SK-N-SH (cell line): ENCODE measurements around the gene MAN2B1. TPM values are rescaled to one million over a fixed set of nuclear protein-coding genes. Genes with fewer than 3 reads are reported as not detected.
A peak's percentile ranks its signal among the peaks of the same experiment; 100 is the strongest.
"Not testable (repeated sequence)": the region's sequence is repeated elsewhere in the genome, so short reads cannot be mapped to it uniquely, and the experiment has no call there.

Source experiments
- CTCF ChIA-PET: fragments of 300-600, 350-600 bp; formaldehyde crosslinking; extraction: SDS; loops from one replicate; lab custom pipeline; 2021; lab: Yijun Ruan, JAX
- POLR2A ChIA-PET: fragments of 350-600 bp; sonication (Branson Sonifier 250); formaldehyde crosslinking; extraction: SDS; loops from one replicate; lab custom pipeline; 2020; ENCODE audit warnings: antibody characterized with exemption, inconsistent platforms; lab: Yijun Ruan, JAX
- DNase-seq: peaks from one replicate; pipeline ENCODE4 v3.0.0; 2012
- H2AFZ ChIP-seq: fragments of 200-600 bp; sonication (generic); 2 replicates; pipeline ENCODE4 v1.8.1; 2016; ENCODE audit warnings: antibody characterized with exemption, mild to moderate bottlenecking, low read depth
- H3F3A ChIP-seq: fragments of 200-600 bp; sonication (generic); replicated peaks from 2 replicates; pipeline ENCODE3; 2016; ENCODE audit warnings: antibody characterized with exemption, mild to moderate bottlenecking; ENCODE audit not compliant: insufficient read depth
- H3K27ac ChIP-seq, 2 experiments: fragments of 200-500 bp in 1 of 2; fragments of 200-600 bp in 1 of 2; sonication (Bioruptor generic) in 1 of 2; sonication (generic), shearing (Covaris generic) in 1 of 2; 2 replicates each; pipeline versions ENCODE4 v1.5.1 to v1.6.1; 2014 to 2016; ENCODE audit warnings: low read depth in 2 of 2, inconsistent platforms in 1 of 2, low read length in 1 of 2, mild to moderate bottlenecking in 1 of 2, mixed read lengths in 1 of 2
- H3K27me3 ChIP-seq: fragments of 200-600 bp; sonication (generic), shearing (Covaris generic); 2 replicates; pipeline ENCODE4 v1.6.1; 2016; ENCODE audit warnings: mixed run types; ENCODE audit not compliant: insufficient read depth
- H3K36me3 ChIP-seq, 2 experiments: fragments of 200-500 bp in 1 of 2; fragments of 200-600 bp in 1 of 2; sonication (Bioruptor generic) in 1 of 2; sonication (generic) in 1 of 2; replicated peaks in 1 of 2; 2 replicates each; pipeline versions ENCODE3 to v1.5.1; 2014 to 2016; ENCODE audit warnings: low read length in 1 of 2, mild to moderate bottlenecking in 1 of 2; ENCODE audit not compliant: insufficient read depth in 2 of 2, control insufficient read depth in 1 of 2
- H3K4me1 ChIP-seq, 2 experiments: fragments of 200-500 bp in 1 of 2; fragments of 200-600 bp in 1 of 2; sonication (Bioruptor generic) in 1 of 2; sonication (generic), shearing (Covaris generic) in 1 of 2; 2 replicates each; pipeline versions ENCODE4 v1.5.1 to v1.6.1; 2014 to 2016; ENCODE audit warnings: low read depth in 1 of 2, low read length in 1 of 2, mixed run types in 1 of 2; ENCODE audit not compliant: insufficient read depth in 2 of 2, control insufficient read depth in 1 of 2
- H3K4me2 ChIP-seq: fragments of 200-600 bp; sonication (generic), shearing (Covaris generic); 2 replicates; pipeline ENCODE4 v1.6.1; 2017; ENCODE audit warnings: mixed run types
- H3K4me3 ChIP-seq, 2 experiments: fragments of 200-500 bp in 1 of 2; fragments of 200-600 bp in 1 of 2; sonication (Bioruptor generic) in 1 of 2; sonication (generic), shearing (Covaris generic) in 1 of 2; 2 replicates each; pipeline versions ENCODE4 v1.5.1 to v1.8.1; 2014 to 2016; ENCODE audit warnings: low read depth in 2 of 2, inconsistent platforms in 1 of 2, low read length in 1 of 2, mild to moderate bottlenecking in 1 of 2, mixed read lengths in 1 of 2, moderate library complexity in 1 of 2
- H3K79me2 ChIP-seq: fragments of 200-600 bp; sonication (generic); 2 replicates; pipeline ENCODE4 v1.8.1; 2017; ENCODE audit warnings: mild to moderate bottlenecking; ENCODE audit not compliant: insufficient read depth
- H3K9ac ChIP-seq: fragments of 200-600 bp; sonication (generic); 2 replicates; pipeline ENCODE4 v1.6.1; 2017; ENCODE audit warnings: mixed run types
- H3K9me2 ChIP-seq: fragments of 200-600 bp; sonication (generic); 2 replicates; pipeline ENCODE4 v1.6.1; 2017; ENCODE audit warnings: mixed run types
- H3K9me3 ChIP-seq: fragments of 200-600 bp; sonication (generic); 2 replicates; pipeline ENCODE4 v1.6.1; 2017; ENCODE audit warnings: mixed run types, mild to moderate bottlenecking, moderate library complexity
- H4K20me1 ChIP-seq: fragments of 200-600 bp; sonication (generic); 2 replicates; pipeline ENCODE4 v1.6.1; 2017; ENCODE audit warnings: mild to moderate bottlenecking, mixed run types; ENCODE audit not compliant: insufficient read depth
- EZH2phosphoT487 ChIP-seq: fragments of 200-600 bp; sonication (generic); IDR thresholded peaks from 2 replicates; pipeline ENCODE4 v1.6.1; 2017; ENCODE audit warnings: low read depth, mixed run types, mild to moderate bottlenecking, antibody characterized with exemption, moderate library complexity, borderline replicate concordance
- MEF2A ChIP-seq: IDR thresholded peaks from 2 replicates; pipeline ENCODE4 v1.4.0; 2012; ENCODE audit warnings: low read depth, borderline replicate concordance
- RCOR1 ChIP-seq: fragments of 150-350 bp; IDR thresholded peaks from 2 replicates; pipeline ENCODE4 v1.6.1; 2017; ENCODE audit warnings: antibody characterized with exemption, low read length
- RXRA ChIP-seq: IDR thresholded peaks from 2 replicates; pipeline ENCODE4 v1.4.0; 2012; ENCODE audit warnings: low read depth, mild to moderate bottlenecking, borderline replicate concordance
- SIN3A ChIP-seq: IDR thresholded peaks from 2 replicates; pipeline ENCODE4 v1.6.1; 2012; ENCODE audit warnings: low read depth, mild to moderate bottlenecking, low read length, moderate library complexity, borderline replicate concordance
- TCF12 ChIP-seq: IDR thresholded peaks from 2 replicates; pipeline ENCODE4 v1.4.0; 2012
- YY1 ChIP-seq: IDR thresholded peaks from 2 replicates; pipeline ENCODE4 v1.4.0; 2012; ENCODE audit warnings: low read depth, mild to moderate bottlenecking
- WGBS: methylation state at CpG from one replicate; pipeline ENCODE4 v1.1.6; 2017; ENCODE audit warnings: low lambda C conversion rate; 5-methylcytosine and 5-hydroxymethylcytosine counted together
- polyA plus RNA-seq, 3 experiments: library from polyadenylated mRNA; depleted of rRNA; stranded (reverse); fragments of >200 nt; gene quantifications; 2 replicates each; pipeline ENCODE4 v1.2.3, GENCODE V29; 2012
- TF ChIP-seq, protein P1 (sequence below): fragments of 150-350 bp; IDR thresholded peaks from 2 replicates; pipeline ENCODE4 v1.6.1; 2017; ENCODE audit warnings: antibody characterized with exemption, low read length, low read depth, borderline replicate concordance
- TF ChIP-seq, protein P2 (sequence below): IDR thresholded peaks from 2 replicates; pipeline ENCODE4 v1.4.0; 2012; ENCODE audit warnings: low read depth, borderline replicate concordance
- TF ChIP-seq, protein P3 (sequence below): fragments of 200-600 bp; sonication (generic); IDR thresholded peaks from 2 replicates; pipeline ENCODE4 v1.6.1; 2017; ENCODE audit warnings: antibody characterized with exemption, mild to moderate bottlenecking, moderate library complexity

MAN2B1 gene
- polyA plus RNA-seq, 1 of the 3 experiments (the other 2 are of a cell fraction), result 47.0 TPM

- Histone ChIP-seq H2AFZ (no peak overlapping the region), H3K36me3 (peaks cover 30 to 34% of the 10 kb centered on the region in 2 experiments), H3F3A (peaks cover 15% of the 10 kb centered on the region), H3K79me2 (peaks cover 33% of the 10 kb centered on the region; the same call in 1 of the 2 replicates), H3K4me2 (peak overlapping the region; percentile 99), H3K27ac (no peak overlapping the region), H3K9me3 (no peaks in the 10 kb centered on the region), H3K4me3 (0 out of 4 replicates have a peak overlapping the region, but pooled peaks of 1 of the 2 experiments have one; percentile 94), H4K20me1 (peaks cover 12% of the 10 kb centered on the region), H3K9me2 (no peaks in the 10 kb centered on the region), H3K27me3 (no peaks in the 10 kb centered on the region), H3K9ac (no peak overlapping the region), H3K4me1 (peaks cover 0 to 4% of the 10 kb centered on the region in 2 experiments; a peak in 1 of 4 replicates)
- CTCF ChIA-PET, result interaction anchor here (1.4 to 3.1 kb wide), 4 partner anchors 8 to 116 kb away, joined by 4 to 21 read pairs (median 10); a partner anchor contains a TSS
- TF ChIP-seq TCF12 (no peak), SIN3A (no peak), MEF2A (no peak), RCOR1 (no peak), RXRA (no peak), YY1 (no peak), EZH2phosphoT487 (no peak)
- TF ChIP-seq, protein P1, sequence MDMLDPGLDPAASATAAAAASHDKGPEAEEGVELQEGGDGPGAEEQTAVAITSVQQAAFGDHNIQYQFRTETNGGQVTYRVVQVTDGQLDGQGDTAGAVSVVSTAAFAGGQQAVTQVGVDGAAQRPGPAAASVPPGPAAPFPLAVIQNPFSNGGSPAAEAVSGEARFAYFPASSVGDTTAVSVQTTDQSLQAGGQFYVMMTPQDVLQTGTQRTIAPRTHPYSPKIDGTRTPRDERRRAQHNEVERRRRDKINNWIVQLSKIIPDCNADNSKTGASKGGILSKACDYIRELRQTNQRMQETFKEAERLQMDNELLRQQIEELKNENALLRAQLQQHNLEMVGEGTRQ, result no peak
- TF ChIP-seq, protein P2, sequence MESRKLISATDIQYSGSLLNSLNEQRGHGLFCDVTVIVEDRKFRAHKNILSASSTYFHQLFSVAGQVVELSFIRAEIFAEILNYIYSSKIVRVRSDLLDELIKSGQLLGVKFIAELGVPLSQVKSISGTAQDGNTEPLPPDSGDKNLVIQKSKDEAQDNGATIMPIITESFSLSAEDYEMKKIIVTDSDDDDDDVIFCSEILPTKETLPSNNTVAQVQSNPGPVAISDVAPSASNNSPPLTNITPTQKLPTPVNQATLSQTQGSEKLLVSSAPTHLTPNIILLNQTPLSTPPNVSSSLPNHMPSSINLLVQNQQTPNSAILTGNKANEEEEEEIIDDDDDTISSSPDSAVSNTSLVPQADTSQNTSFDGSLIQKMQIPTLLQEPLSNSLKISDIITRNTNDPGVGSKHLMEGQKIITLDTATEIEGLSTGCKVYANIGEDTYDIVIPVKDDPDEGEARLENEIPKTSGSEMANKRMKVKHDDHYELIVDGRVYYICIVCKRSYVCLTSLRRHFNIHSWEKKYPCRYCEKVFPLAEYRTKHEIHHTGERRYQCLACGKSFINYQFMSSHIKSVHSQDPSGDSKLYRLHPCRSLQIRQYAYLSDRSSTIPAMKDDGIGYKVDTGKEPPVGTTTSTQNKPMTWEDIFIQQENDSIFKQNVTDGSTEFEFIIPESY, result no peak
- TF ChIP-seq, protein P3, sequence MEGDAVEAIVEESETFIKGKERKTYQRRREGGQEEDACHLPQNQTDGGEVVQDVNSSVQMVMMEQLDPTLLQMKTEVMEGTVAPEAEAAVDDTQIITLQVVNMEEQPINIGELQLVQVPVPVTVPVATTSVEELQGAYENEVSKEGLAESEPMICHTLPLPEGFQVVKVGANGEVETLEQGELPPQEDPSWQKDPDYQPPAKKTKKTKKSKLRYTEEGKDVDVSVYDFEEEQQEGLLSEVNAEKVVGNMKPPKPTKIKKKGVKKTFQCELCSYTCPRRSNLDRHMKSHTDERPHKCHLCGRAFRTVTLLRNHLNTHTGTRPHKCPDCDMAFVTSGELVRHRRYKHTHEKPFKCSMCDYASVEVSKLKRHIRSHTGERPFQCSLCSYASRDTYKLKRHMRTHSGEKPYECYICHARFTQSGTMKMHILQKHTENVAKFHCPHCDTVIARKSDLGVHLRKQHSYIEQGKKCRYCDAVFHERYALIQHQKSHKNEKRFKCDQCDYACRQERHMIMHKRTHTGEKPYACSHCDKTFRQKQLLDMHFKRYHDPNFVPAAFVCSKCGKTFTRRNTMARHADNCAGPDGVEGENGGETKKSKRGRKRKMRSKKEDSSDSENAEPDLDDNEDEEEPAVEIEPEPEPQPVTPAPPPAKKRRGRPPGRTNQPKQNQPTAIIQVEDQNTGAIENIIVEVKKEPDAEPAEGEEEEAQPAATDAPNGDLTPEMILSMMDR, result no peak
- 100% methylated on average over 8 of the region's 9 CpGs for WGBS
- no peak for DNase-seq
- POLR2A ChIA-PET, result no interaction called here
These were observed 13.5 kb upstream of the MAN2B1 start for GRCh38 chr19:12680034-12680433.

DNA sequence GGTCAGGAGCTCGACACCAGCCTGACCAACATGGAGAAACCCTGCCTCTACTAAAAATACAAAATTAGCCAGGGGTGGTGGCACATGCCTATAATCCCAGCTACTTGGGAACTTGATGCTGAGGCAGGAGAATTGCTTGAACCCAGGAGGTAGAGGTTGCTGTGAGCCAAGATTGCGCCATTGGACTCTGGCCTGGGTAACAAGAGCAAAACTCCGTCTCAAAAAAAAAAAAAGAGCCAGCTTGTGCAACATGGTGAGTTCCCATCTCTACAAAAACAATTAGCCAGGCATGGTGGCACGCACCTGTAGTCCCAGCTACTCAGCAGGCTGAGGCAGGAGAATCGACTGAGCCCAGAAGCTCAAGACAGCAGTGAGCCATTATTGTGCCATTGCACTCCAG lies 11.5 kb upstream of the MAN2B1 start:
- POLR2A ChIA-PET, result interaction anchor here (1.1 kb wide), 1 partner anchor 9 kb away, joined by 4 read pairs; a partner anchor contains a TSS
- not testable (repeated sequence) for H3K27me3 ChIP-seq

More for the DNA sequence above, 11.5 kb upstream of the MAN2B1 start:
- H4K20me1 ChIP-seq, result peaks cover 12% of the 10 kb centered on the region
- CTCF ChIA-PET, result interaction anchor here (0.9 to 2.2 kb wide), 7 partner anchors 8 to 170 kb away, joined by 3 to 11 read pairs (median 4); partner anchors contain the start of gene MAN2B1
- H3K4me3 ChIP-seq, H2AFZ ChIP-seq, H3K4me1 ChIP-seq, H3K27ac ChIP-seq, H3K9me2 ChIP-seq, DNase-seq, H3K9ac ChIP-seq, H3K4me2 ChIP-seq, H3K9me3 ChIP-seq: not testable (repeated sequence)
- 96% methylated on average over 5 of the region's 5 CpGs for WGBS
- peaks cover 35% of the 10 kb centered on the region; the same call in 1 of the 2 replicates for H3K79me2 ChIP-seq
- peaks cover 15% of the 10 kb centered on the region for H3F3A ChIP-seq
- peaks cover 41 to 43% of the 10 kb centered on the region in 2 experiments for H3K36me3 ChIP-seq
